ENCODE measurements around the gene SORCS2.

SORCS2 gene

GRCh38 chr4:7384003-7384928, 191.9 kb downstream of the SORCS2 start:
- DNase-seq: no peak

GRCh38 chr4:7384929-7385890, 192.9 kb downstream of the SORCS2 start:
- no peak for DNase-seq

- DNase-seq: no peak
Observed at GRCh38 chr4:7387925-7388324, 195.6 kb downstream of the SORCS2 start.

GRCh38 chr4:7388627-7389026, 196.3 kb downstream of the SORCS2 start:
- no peak for DNase-seq

- DNase-seq: no peak
Observed at GRCh38 chr4:7389101-7389701, 196.9 kb downstream of the SORCS2 start.

- DNase-seq: no peak
Observed at GRCh38 chr4:7389719-7390118, 197.4 kb downstream of the SORCS2 start.

GRCh38 chr4:7390336-7390735, 198.0 kb downstream of the SORCS2 start:
- no peak for DNase-seq

- no peak for DNase-seq
Observed at GRCh38 chr4:7390906-7391636, 198.7 kb downstream of the SORCS2 start.

- no peak for DNase-seq
Observed at GRCh38 chr4:7391637-7392437, 199.5 kb downstream of the SORCS2 start.

- no peak for DNase-seq
Observed at GRCh38 chr4:7392438-7393421, 200.4 kb downstream of the SORCS2 start.

GRCh38 chr4:7393601-7394575, 201.6 kb downstream of the SORCS2 start:
- no peak for DNase-seq

GRCh38 chr4:7394681-7395451, 202.5 kb downstream of the SORCS2 start:
- no peak for DNase-seq

- no peak for DNase-seq
Observed at GRCh38 chr4:7395645-7396044, 203.3 kb downstream of the SORCS2 start.

- DNase-seq: no peak
Observed at GRCh38 chr4:7396186-7396910, 204.0 kb downstream of the SORCS2 start.

GRCh38 chr4:7397206-7398103, 205.1 kb downstream of the SORCS2 start:
- DNase-seq: no peak

GRCh38 chr4:7398104-7398423, 205.7 kb downstream of the SORCS2 start:
- DNase-seq: peak; percentile 89
